Astrocyte (in vitro differentiated cells and primary cell): ENCODE data around the gene DHX38. TPM values are rescaled to one million over a fixed set of nuclear protein-coding genes. Genes with fewer than 3 reads are reported as not detected.

Experiments used
- DNase-seq: peaks from one replicate; pipeline ENCODE4 v3.0.0-alpha.2; 2010; ENCODE audit warnings: low read depth
- FAIRE-seq: peaks from 2 replicates; lab custom pipeline; 2011; peaks lifted over from hg19 to GRCh38; lab: Jason Lieb, UNC
- H2AFZ ChIP-seq: 2 replicates; pipeline ENCODE4 v1.6.0; 2012; ENCODE audit warnings: low read depth, low read length, inconsistent platforms
- H3K27ac ChIP-seq: 2 replicates; pipeline ENCODE4 v1.5.1; 2011; ENCODE audit warnings: low read depth, low read length, inconsistent platforms
- H3K27me3 ChIP-seq: 2 replicates; pipeline ENCODE4 v1.6.0; 2011; ENCODE audit warnings: low read length, inconsistent platforms; ENCODE audit not compliant: insufficient read depth
- H3K36me3 ChIP-seq: 2 replicates; pipeline ENCODE4 v1.5.1; 2011; ENCODE audit warnings: low read length, inconsistent platforms; ENCODE audit not compliant: insufficient read depth
- H3K4me1 ChIP-seq: 2 replicates; pipeline ENCODE4 v1.5.1; 2011; ENCODE audit warnings: low read length, inconsistent platforms; ENCODE audit not compliant: insufficient read depth
- H3K4me2 ChIP-seq: 2 replicates; pipeline ENCODE4 v1.6.0; 2012; ENCODE audit warnings: low read length, inconsistent platforms
- H3K4me3 ChIP-seq: 2 replicates; pipeline ENCODE4 v1.5.1; 2011; ENCODE audit warnings: low read depth, mild to moderate bottlenecking, low read length, inconsistent platforms; ENCODE audit not compliant: insufficient read depth
- H3K79me2 ChIP-seq: 2 replicates; pipeline ENCODE4 v1.6.0; 2012; ENCODE audit warnings: mild to moderate bottlenecking, low read length, inconsistent platforms; ENCODE audit not compliant: insufficient read depth
- H3K9ac ChIP-seq: 2 replicates; pipeline ENCODE4 v1.6.0; 2012; ENCODE audit warnings: mild to moderate bottlenecking, low read length, inconsistent platforms
- H3K9me3 ChIP-seq: 2 replicates; pipeline ENCODE4 v1.5.1; 2012; ENCODE audit warnings: low read depth, mild to moderate bottlenecking, low read length, inconsistent platforms; ENCODE audit not compliant: insufficient read depth
- H4K20me1 ChIP-seq: 2 replicates; pipeline ENCODE4 v1.6.0; 2012; ENCODE audit warnings: low read length, inconsistent platforms; ENCODE audit not compliant: insufficient read depth
- H3K27ac Mint-ChIP-seq: one replicate; pipeline ENCODE4 v1.8.0; 2021; ENCODE audit warnings: mild to moderate bottlenecking, mixed read lengths; ENCODE audit not compliant: unreplicated experiment
- H3K27me3 Mint-ChIP-seq: one replicate; pipeline ENCODE4 v1.8.0; 2021; ENCODE audit warnings: low read depth, mixed read lengths; ENCODE audit not compliant: unreplicated experiment
- H3K36me3 Mint-ChIP-seq: one replicate; pipeline ENCODE4 v1.8.0; 2021; ENCODE audit warnings: low read depth, mixed read lengths; ENCODE audit not compliant: unreplicated experiment
- H3K4me1 Mint-ChIP-seq: one replicate; pipeline ENCODE4 v1.8.0; 2021; ENCODE audit warnings: low read depth, mixed read lengths; ENCODE audit not compliant: unreplicated experiment
- H3K4me3 Mint-ChIP-seq: one replicate; pipeline ENCODE4 v1.8.0; 2021; ENCODE audit warnings: mild to moderate bottlenecking, moderate library complexity, mixed read lengths; ENCODE audit not compliant: unreplicated experiment
- H3K9me3 Mint-ChIP-seq: one replicate; pipeline ENCODE4 v1.8.0; 2021; ENCODE audit warnings: mild to moderate bottlenecking, mixed read lengths; ENCODE audit not compliant: unreplicated experiment
- EZH2 ChIP-seq: IDR thresholded peaks from 2 replicates; pipeline ENCODE4 v1.6.1; 2012; ENCODE audit warnings: mild to moderate bottlenecking, low read length, inconsistent platforms; ENCODE audit not compliant: insufficient read depth
- total RNA-seq: library from RNA; stranded (reverse); gene quantifications from 2 replicates; pipeline ENCODE4 v1.2.1, GENCODE V29; 2021
- TF ChIP-seq, protein P1 (sequence below): IDR thresholded peaks from 2 replicates; pipeline ENCODE4 v1.5.1; 2011; ENCODE audit warnings: low read depth, mild to moderate bottlenecking, inconsistent platforms, low read length, moderate library complexity; ENCODE audit not compliant: insufficient read depth

The DHX38 gene
- total RNA-seq, 1 donor from 2014 or later, result 49.0 TPM

DNA sequence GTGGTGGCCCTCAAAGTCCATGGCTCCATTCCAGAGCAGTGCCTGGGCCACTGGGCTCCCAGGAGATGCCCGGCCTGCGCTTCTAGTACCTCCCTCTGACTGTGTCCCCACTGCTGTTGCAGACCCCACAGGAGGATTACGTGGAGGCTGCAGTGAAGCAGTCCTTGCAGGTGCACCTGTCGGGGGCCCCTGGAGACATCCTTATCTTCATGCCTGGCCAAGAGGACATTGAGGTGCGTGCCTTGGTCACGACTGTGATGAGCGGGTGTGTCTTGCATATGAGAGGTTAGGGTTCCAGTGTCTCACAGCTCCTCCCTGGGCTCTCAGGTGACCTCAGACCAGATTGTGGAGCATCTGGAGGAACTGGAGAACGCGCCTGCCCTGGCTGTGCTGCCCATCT is 11.3 kb downstream of the DHX38 start:
- no peaks in the 10 kb centered on the region for H3K4me1 Mint-ChIP-seq
- H3K4me3 ChIP-seq, result no peak overlapping the region
- DNase-seq, result no peak
- H3K27ac ChIP-seq, result no peak overlapping the region
- H3K4me2 ChIP-seq, result no peak overlapping the region
- H2AFZ ChIP-seq, result no peak overlapping the region
- TF ChIP-seq, protein P1, sequence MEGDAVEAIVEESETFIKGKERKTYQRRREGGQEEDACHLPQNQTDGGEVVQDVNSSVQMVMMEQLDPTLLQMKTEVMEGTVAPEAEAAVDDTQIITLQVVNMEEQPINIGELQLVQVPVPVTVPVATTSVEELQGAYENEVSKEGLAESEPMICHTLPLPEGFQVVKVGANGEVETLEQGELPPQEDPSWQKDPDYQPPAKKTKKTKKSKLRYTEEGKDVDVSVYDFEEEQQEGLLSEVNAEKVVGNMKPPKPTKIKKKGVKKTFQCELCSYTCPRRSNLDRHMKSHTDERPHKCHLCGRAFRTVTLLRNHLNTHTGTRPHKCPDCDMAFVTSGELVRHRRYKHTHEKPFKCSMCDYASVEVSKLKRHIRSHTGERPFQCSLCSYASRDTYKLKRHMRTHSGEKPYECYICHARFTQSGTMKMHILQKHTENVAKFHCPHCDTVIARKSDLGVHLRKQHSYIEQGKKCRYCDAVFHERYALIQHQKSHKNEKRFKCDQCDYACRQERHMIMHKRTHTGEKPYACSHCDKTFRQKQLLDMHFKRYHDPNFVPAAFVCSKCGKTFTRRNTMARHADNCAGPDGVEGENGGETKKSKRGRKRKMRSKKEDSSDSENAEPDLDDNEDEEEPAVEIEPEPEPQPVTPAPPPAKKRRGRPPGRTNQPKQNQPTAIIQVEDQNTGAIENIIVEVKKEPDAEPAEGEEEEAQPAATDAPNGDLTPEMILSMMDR, result no peak
- no peak for TF ChIP-seq EZH2
- H3K36me3 ChIP-seq, result peaks cover 54% of the 10 kb centered on the region
- no peak for FAIRE-seq
- no peaks in the 10 kb centered on the region for H3K9me3 ChIP-seq
- no peak overlapping the region for H3K27ac Mint-ChIP-seq
- H3K27me3 Mint-ChIP-seq, result no peaks in the 10 kb centered on the region
- peaks cover 27% of the 10 kb centered on the region for H3K36me3 Mint-ChIP-seq
- H3K4me1 ChIP-seq, result no peaks in the 10 kb centered on the region
- no peak overlapping the region for H3K4me3 Mint-ChIP-seq
- H3K9me3 Mint-ChIP-seq, result no peaks in the 10 kb centered on the region
- H4K20me1 ChIP-seq, result peaks cover 9% of the 10 kb centered on the region
- no peak overlapping the region for H3K9ac ChIP-seq
- no peaks in the 10 kb centered on the region for H3K79me2 ChIP-seq
- no peaks in the 10 kb centered on the region for H3K27me3 ChIP-seq

DNA sequence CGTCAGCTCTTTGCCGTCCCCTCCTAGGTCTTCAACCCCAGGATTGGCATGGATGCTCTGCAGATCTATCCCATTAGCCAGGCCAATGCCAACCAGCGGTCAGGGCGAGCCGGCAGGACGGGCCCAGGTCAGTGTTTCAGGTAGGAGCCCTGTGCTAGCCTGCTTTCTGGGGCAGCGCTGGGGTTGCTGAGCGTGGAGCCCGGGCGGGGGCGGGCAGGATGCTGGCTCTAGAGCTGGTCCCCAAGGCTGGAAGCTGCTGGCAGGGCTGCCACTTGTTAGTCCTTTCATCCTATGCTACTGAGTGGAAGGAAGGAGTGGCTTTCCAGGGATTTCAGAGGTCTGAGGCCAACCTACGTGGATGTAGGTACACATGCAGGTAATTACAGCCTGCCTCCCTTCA is 12.3 kb downstream of the DHX38 start:
- Mint-ChIP-seq H3K27ac (no peak overlapping the region), H3K9me3 (no peaks in the 10 kb centered on the region), H3K4me1 (no peaks in the 10 kb centered on the region), H3K4me3 (no peak overlapping the region), H3K27me3 (no peaks in the 10 kb centered on the region), H3K36me3 (peaks cover 27% of the 10 kb centered on the region)
- Histone ChIP-seq H3K9ac (no peak overlapping the region), H3K27ac (no peak overlapping the region), H3K9me3 (no peaks in the 10 kb centered on the region), H4K20me1 (peaks cover 3% of the 10 kb centered on the region), H2AFZ (no peak overlapping the region), H3K27me3 (no peaks in the 10 kb centered on the region), H3K4me2 (no peak overlapping the region), H3K4me3 (no peak overlapping the region), H3K36me3 (peaks cover 48% of the 10 kb centered on the region), H3K4me1 (no peaks in the 10 kb centered on the region), H3K79me2 (no peaks in the 10 kb centered on the region)
- DNase-seq (no peak), FAIRE-seq (no peak)
- TF ChIP-seq, protein P1, result no peak
- no peak for TF ChIP-seq EZH2

DNA sequence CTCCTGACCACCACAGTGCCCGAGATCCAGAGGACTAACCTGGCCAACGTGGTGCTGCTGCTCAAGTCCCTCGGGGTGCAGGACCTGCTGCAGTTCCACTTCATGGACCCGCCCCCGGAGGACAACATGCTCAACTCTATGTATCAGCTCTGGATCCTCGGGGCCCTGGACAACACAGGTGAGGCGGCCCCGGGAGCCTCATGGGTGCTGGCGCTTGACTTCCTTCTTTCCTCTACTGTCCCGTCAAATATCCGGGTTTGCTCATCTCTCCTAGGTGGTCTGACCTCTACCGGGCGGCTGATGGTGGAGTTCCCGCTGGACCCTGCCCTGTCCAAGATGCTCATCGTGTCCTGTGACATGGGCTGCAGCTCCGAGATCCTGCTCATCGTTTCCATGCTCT is 13.7 kb downstream of the DHX38 start:
- no peaks in the 10 kb centered on the region for H3K4me1 ChIP-seq
- H3K9me3 ChIP-seq, result no peaks in the 10 kb centered on the region
- Mint-ChIP-seq H3K4me1 (no peaks in the 10 kb centered on the region), H3K27ac (no peak overlapping the region), H3K4me3 (no peak overlapping the region), H3K9me3 (no peaks in the 10 kb centered on the region), H3K27me3 (no peaks in the 10 kb centered on the region), H3K36me3 (peaks cover 29% of the 10 kb centered on the region)
- no peak for TF ChIP-seq EZH2
- TF ChIP-seq, protein P1, result no peak
- FAIRE-seq (no peak), DNase-seq (no peak)
- no peaks in the 10 kb centered on the region for H4K20me1 ChIP-seq
- no peak overlapping the region for H2AFZ ChIP-seq
- no peak overlapping the region for H3K9ac ChIP-seq
- no peaks in the 10 kb centered on the region for H3K27me3 ChIP-seq
- no peak overlapping the region for H3K4me3 ChIP-seq
- no peak overlapping the region for H3K27ac ChIP-seq
- H3K36me3 ChIP-seq, result peaks cover 41% of the 10 kb centered on the region
- no peaks in the 10 kb centered on the region for H3K79me2 ChIP-seq
- H3K4me2 ChIP-seq, result no peak overlapping the region
